ENCODE data around the gene DNAH9.

The DNAH9 gene

GRCh38 chr17:11612956-11613355 lies 14.7 kb downstream of the DNAH9 start:
- DNase-seq, result no peak

- DNase-seq, result no peak
Measured at GRCh38 chr17:11618861-11619566, 20.7 kb downstream of the DNAH9 start.

- DNase-seq, result no peak
Measured at GRCh38 chr17:11622492-11622891, 24.2 kb downstream of the DNAH9 start.

GRCh38 chr17:11624976-11625375 lies 26.7 kb downstream of the DNAH9 start:
- no peak for DNase-seq

GRCh38 chr17:11625878-11626277 lies 27.6 kb downstream of the DNAH9 start:
- DNase-seq, result no peak

GRCh38 chr17:11627301-11627940 lies 29.2 kb downstream of the DNAH9 start:
- DNase-seq, result no peak

- DNase-seq, result no peak
Measured at GRCh38 chr17:11628374-11628773, 30.1 kb downstream of the DNAH9 start.

- no peak for DNase-seq
Measured at GRCh38 chr17:11628831-11629230, 30.6 kb downstream of the DNAH9 start.

- DNase-seq, result no peak
Measured at GRCh38 chr17:11636771-11637170, 38.5 kb downstream of the DNAH9 start.

- no peak for DNase-seq
Measured at GRCh38 chr17:11637796-11638195, 39.5 kb downstream of the DNAH9 start.

GRCh38 chr17:11638700-11639265 lies 40.5 kb downstream of the DNAH9 start:
- no peak for DNase-seq

GRCh38 chr17:11639736-11640462 lies 41.6 kb downstream of the DNAH9 start:
- no peak for DNase-seq

GRCh38 chr17:11640463-11640814 lies 42.2 kb downstream of the DNAH9 start:
- no peak for DNase-seq

GRCh38 chr17:11641521-11642275 lies 43.4 kb downstream of the DNAH9 start:
- no peak for DNase-seq

GRCh38 chr17:11642655-11643054 lies 44.4 kb downstream of the DNAH9 start:
- no peak for DNase-seq

- no peak for DNase-seq
Measured at GRCh38 chr17:11643851-11644250, 45.6 kb downstream of the DNAH9 start.

- DNase-seq, result peak; percentile 19
Measured at GRCh38 chr17:11644265-11645212, 46.3 kb downstream of the DNAH9 start.

- DNase-seq, result no peak
Measured at GRCh38 chr17:11645426-11645825, 47.2 kb downstream of the DNAH9 start.

- DNase-seq, result no peak
Measured at GRCh38 chr17:11651089-11651488, 52.8 kb downstream of the DNAH9 start.

GRCh38 chr17:11668618-11669017 lies 70.3 kb downstream of the DNAH9 start:
- no peak for DNase-seq

GRCh38 chr17:11671126-11671525 lies 72.9 kb downstream of the DNAH9 start:
- DNase-seq, result no peak

- DNase-seq, result no peak
Measured at GRCh38 chr17:11682646-11683045, 84.4 kb downstream of the DNAH9 start.
